HG02623 (cell line): ENCODE measurements around the gene CD22.

ENCODE experiments used
- ATAC-seq: cut with Tn5 transposase; IDR thresholded peaks from one replicate; pipeline ENCODE4 v1.9.1; 2021; ENCODE audit warnings: moderate library complexity; ENCODE audit not compliant: unreplicated experiment

CD22 gene

GRCh38 chr19:35380450-35381124, 51.6 kb downstream of the CD22 start:
- no peak for ATAC-seq

GRCh38 chr19:35381318-35381717, 52.3 kb downstream of the CD22 start:
- ATAC-seq: no peak

- no peak for ATAC-seq
These were observed 52.9 kb downstream of the CD22 start for GRCh38 chr19:35381926-35382325.

GRCh38 chr19:35383536-35383935, 54.5 kb downstream of the CD22 start:
- no peak for ATAC-seq

- ATAC-seq: no peak
These were observed 59.5 kb downstream of the CD22 start for GRCh38 chr19:35388277-35389054.

GRCh38 chr19:35389192-35389861, 60.3 kb downstream of the CD22 start:
- ATAC-seq: no peak

- ATAC-seq: no peak
These were observed 64.0 kb downstream of the CD22 start for GRCh38 chr19:35392742-35393715.

GRCh38 chr19:35395382-35396199, 66.6 kb downstream of the CD22 start:
- ATAC-seq: no peak

- no peak for ATAC-seq
These were observed 67.4 kb downstream of the CD22 start for GRCh38 chr19:35396240-35396885.
